ENCODE measurements around the gene NRF1. TPM values are rescaled to one million over a fixed set of nuclear protein-coding genes. Genes with fewer than 3 reads are reported as not detected.
"Not testable (repeated sequence)": the region's sequence is repeated elsewhere in the genome, so short reads cannot be mapped to it uniquely, and the experiment has no call there.

Gene NRF1
- total and polyA plus RNA-seq, 10 of the 15 experiments (the other 5 are each of a cell fraction or from before 2014, with no cell fraction given): 3.5 to 23.1 (median 13.5) TPM

- intact Hi-C loops (cut with micrococcal nuclease; ENCODE audit: unreplicated experiment): loop anchor here (5.0 kb wide), 1 partner anchor 269 kb away; no protein-coding TSS in a partner anchor
- FAIRE-seq; in situ Hi-C loops (cut with MboI); H3K4me3 ChIP-seq; H3K27ac ChIP-seq (ENCODE audit: control insufficient read depth, insufficient read depth); H3K9ac ChIP-seq (ENCODE audit: control insufficient read depth, insufficient read depth, low read length); H3K4me2 ChIP-seq (ENCODE audit: control insufficient read depth, insufficient read depth); BruUV-seq (replicated peaks); H2AFZ ChIP-seq (ENCODE audit: control insufficient read depth, low read depth, low read length); H3K36me3 ChIP-seq (ENCODE audit: control insufficient read depth in 2 of 2, insufficient read depth in 2 of 2, low read length in 1 of 2); H3K27me3 ChIP-seq (replicated peaks in 1 of 2; ENCODE audit: control insufficient read depth in 2 of 2, insufficient read depth in 2 of 2, low read length in 1 of 2); ATAC-seq; H3K9me3 ChIP-seq (replicated peaks; ENCODE audit: control insufficient read depth, insufficient read depth, low read length); H3K4me1 ChIP-seq (ENCODE audit: control insufficient read depth, insufficient read depth, low read length); DNase-seq (ENCODE audit: low read depth, low spot score); H4K20me1 ChIP-seq (ENCODE audit: control insufficient read depth, insufficient read depth): not testable (repeated sequence)
- 73% methylated on average over 5 of the region's 5 CpGs for WGBS (ENCODE audit: insufficient coverage, insufficient replicate concordance, low lambda C conversion rate, missing lambda C conversion rate)
- peaks cover 16% of the 10 kb centered on the region for H3K79me2 ChIP-seq (ENCODE audit: control insufficient read depth, insufficient read depth, low read length)
- ChIA-PET CTCF (interaction anchor here (0.6 to 18.5 kb wide), 9 partner anchors 18 to 290 kb away, joined by 3 to 328 read pairs (median 5); partner anchors contain the start of gene NRF1), POLR2A (interaction anchor here (1.0 kb wide), 2 partner anchors 11 to 18 kb away, joined by 3 read pairs; no protein-coding TSS in a partner anchor), SMC1A (ENCODE audit: uncharacterized antibody, unreplicated experiment) (interaction anchor here (0.6 to 3.1 kb wide), 8 partner anchors 13 to 293 kb away, joined by 3 to 22 read pairs (median 6); no protein-coding TSS in a partner anchor), RAD21 (ENCODE audit: unreplicated experiment) (interaction anchor here (1.3 to 3.6 kb wide), 5 partner anchors 13 to 375 kb away, joined by 3 to 27 read pairs (median 6); partner anchors contain the start of gene NRF1)
These were observed 24.6 kb downstream of the NRF1 start for GRCh38 chr7:129636030-129636550.

- intact Hi-C loops (cut with micrococcal nuclease; ENCODE audit: unreplicated experiment) (loop anchor here (5.0 kb wide), 1 partner anchor 269 kb away; no protein-coding TSS in a partner anchor), in situ Hi-C loops (cut with MboI) (no loop called here)
- RAD21 ChIA-PET (ENCODE audit: unreplicated experiment): interaction anchor here (0.6 to 3.6 kb wide), 9 partner anchors 13 to 374 kb away, joined by 3 to 27 read pairs (median 4); partner anchors contain the start of gene NRF1
- Histone ChIP-seq H3K9ac (ENCODE audit: control insufficient read depth, insufficient read depth, low read length) (no peak overlapping the region), H3K36me3 (ENCODE audit: control insufficient read depth in 2 of 2, insufficient read depth in 2 of 2, low read length in 1 of 2) (no peaks in the 10 kb centered on the region), H3K4me3 (no peak overlapping the region), H3K27me3 (replicated peaks in 1 of 2; ENCODE audit: control insufficient read depth in 2 of 2, insufficient read depth in 2 of 2, low read length in 1 of 2) (no peaks in the 10 kb centered on the region), H3K4me1 (ENCODE audit: control insufficient read depth, insufficient read depth, low read length) (peaks cover 5% of the 10 kb centered on the region), H3K4me2 (ENCODE audit: control insufficient read depth, insufficient read depth) (peak overlapping the region; percentile 48; the same call in 1 of the 2 replicates), H3K9me3 (replicated peaks; ENCODE audit: control insufficient read depth, insufficient read depth, low read length) (no peaks in the 10 kb centered on the region), H4K20me1 (ENCODE audit: control insufficient read depth, insufficient read depth) (no peaks in the 10 kb centered on the region), H3K79me2 (ENCODE audit: control insufficient read depth, insufficient read depth, low read length) (peaks cover 13% of the 10 kb centered on the region), H3K27ac (ENCODE audit: control insufficient read depth, insufficient read depth) (0 out of 2 replicates have a peak overlapping the region, but pooled peaks have one; percentile 43), H2AFZ (ENCODE audit: control insufficient read depth, low read depth, low read length) (no peak overlapping the region)
- SMC1A ChIA-PET (ENCODE audit: uncharacterized antibody, unreplicated experiment): interaction anchor here (0.6 to 3.1 kb wide), 11 partner anchors 12 to 293 kb away, joined by 3 to 22 read pairs (median 4); no protein-coding TSS in a partner anchor
- FAIRE-seq: no peak
- CTCF ChIA-PET: interaction anchor here (0.6 to 18.5 kb wide), 14 partner anchors 15 to 293 kb away, joined by 3 to 328 read pairs (median 5); partner anchors contain the start of gene NRF1
- no peak for DNase-seq (ENCODE audit: low read depth, low spot score)
- POLR2A ChIA-PET: interaction anchor here (1.0 kb wide), 3 partner anchors 10 to 19 kb away, joined by 3 to 4 read pairs (median 3); no protein-coding TSS in a partner anchor
- WGBS (ENCODE audit: insufficient coverage, insufficient replicate concordance, low lambda C conversion rate, missing lambda C conversion rate): 93% methylated on average over 4 of the region's 4 CpGs
- ATAC-seq: peak; percentile 16; the same call in 2 of the 3 replicates
- BruUV-seq (replicated peaks): no TSS peak
- TF ChIP-seq MLLT1 (IDR thresholded peaks at IDR 0.05): 0 out of 2 replicates have a peak, but pooled peaks have one; percentile 19
- TF ChIP-seq FOS (IDR thresholded peaks at IDR 0.05; ENCODE audit: borderline replicate concordance, extremely low read depth, insufficient read length): no peak
These were observed 25.1 kb downstream of the NRF1 start for GRCh38 chr7:129636641-129637040.
